GM21786 (cell line): ENCODE results near the gene NR3C1.
A peak's percentile ranks its signal among the peaks of the same experiment; 100 is the strongest.

Experiments
- ATAC-seq: cut with Tn5 transposase; IDR thresholded peaks from one replicate; pipeline ENCODE4 v1.9.1; 2021; ENCODE audit not compliant: unreplicated experiment

The NR3C1 gene

GRCh38 chr5:143426437-143426991 is 23.0 kb upstream of the NR3C1 start:
- peak; percentile 64 for ATAC-seq

DNA sequence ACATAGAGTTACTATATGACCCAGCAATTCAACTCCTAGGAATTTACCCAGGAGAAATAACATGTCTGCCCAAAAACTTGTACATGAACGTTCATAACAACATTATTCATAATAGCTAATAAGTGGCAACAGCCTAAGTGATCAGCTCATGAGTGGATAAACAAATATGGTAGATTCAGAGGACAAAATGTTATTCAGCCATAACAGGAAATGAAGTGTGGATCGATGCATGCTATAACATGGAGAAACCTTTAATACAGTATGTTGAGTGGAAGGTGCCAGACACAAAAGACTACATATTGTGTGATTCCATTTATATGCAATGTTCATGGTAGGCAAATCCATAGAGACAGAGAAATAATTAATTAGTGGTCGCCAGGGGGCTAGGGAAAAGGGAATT is 22.3 kb upstream of the NR3C1 start:
- ATAC-seq = no peak

GRCh38 chr5:143418140-143418866 is 14.8 kb upstream of the NR3C1 start:
- peak; percentile 58 for ATAC-seq

- no peak for ATAC-seq
Observed at GRCh38 chr5:143417503-143418139, 14.1 kb upstream of the NR3C1 start.

- no peak for ATAC-seq
Observed at GRCh38 chr5:143416411-143416810, 12.9 kb upstream of the NR3C1 start.

DNA sequence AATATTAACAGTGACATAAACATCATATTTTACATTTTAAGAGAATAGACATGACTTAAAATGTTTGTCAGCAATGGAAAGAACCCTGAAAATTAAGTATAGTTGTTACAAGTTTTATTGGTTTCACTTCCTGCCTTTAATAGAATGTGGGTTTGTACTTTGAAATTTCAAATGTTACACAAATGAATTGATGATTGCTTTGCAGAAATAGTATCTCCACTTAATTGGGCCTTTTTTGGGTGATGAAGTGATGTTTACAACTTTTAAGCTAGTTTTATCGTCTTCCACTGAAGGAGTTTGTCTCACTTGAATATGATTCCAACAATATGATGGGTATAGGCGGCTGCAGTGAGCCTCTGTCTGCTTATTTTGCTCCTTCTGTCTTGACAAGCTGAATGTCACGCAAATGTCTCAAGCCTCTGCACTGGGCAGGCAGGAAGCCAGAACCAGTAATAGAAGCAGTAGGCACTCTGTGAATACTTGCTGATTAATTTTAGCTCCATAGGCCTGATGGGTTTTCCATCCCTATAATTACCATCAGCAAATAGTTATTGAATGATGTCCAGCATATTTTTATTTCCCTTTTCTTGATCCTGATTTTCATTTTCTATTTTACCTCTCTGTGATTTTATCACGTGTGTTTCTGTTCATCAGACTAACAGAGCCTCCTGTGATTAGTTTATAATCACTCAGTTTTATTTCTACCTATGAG is 10.6 kb upstream of the NR3C1 start:
- peak; percentile 67 for ATAC-seq

DNA sequence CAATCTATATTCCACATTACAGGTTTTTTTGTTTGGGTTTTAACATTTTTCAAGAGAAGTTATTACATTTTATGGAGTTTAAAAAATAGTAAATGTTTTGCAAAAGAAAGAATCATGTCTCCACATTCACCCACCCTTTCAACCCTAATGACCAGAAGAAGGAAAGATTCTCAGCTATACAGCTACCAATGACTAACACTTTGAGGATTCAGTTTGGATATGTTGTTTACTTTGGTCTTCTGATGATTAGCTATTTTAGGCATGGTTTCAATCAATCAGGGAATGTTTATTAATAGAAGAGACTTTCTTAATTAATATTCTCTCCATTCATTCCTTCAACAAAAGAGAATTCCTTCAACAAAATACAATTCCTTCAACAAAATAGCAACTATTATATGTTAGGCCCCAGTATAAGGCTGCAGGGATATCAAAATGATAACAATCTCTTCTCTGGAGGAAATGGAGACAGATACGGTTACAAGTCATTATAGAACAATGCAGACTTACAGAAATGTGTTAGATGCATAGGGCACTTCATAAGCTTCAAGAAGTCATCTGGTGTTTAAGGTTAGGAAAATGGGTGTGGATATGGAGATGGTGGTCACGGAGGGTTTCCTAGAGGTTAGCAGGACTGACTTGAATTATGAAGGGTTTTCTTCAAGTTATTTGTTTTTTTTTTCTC is 9.3 kb upstream of the NR3C1 start:
- ATAC-seq = no peak

DNA sequence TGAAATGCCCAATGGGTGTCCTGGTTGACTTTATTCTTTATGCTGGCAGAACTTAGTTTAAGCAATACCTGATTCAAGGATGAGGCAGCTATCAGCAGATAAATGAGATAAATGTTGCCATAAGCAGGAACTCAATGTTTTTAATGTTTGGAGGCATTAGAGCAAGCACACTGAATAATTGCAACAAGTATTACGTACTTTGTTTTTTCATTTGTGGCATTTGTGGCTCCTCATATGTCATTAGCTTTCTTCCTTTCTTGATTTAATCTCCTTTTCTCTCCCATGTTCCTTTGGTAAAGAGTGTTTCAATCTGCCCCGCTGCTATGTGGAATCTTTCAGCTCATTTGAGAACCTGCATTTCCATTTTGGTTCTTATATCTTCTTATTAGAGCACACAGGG is 6.4 kb upstream of the NR3C1 start:
- no peak for ATAC-seq

DNA sequence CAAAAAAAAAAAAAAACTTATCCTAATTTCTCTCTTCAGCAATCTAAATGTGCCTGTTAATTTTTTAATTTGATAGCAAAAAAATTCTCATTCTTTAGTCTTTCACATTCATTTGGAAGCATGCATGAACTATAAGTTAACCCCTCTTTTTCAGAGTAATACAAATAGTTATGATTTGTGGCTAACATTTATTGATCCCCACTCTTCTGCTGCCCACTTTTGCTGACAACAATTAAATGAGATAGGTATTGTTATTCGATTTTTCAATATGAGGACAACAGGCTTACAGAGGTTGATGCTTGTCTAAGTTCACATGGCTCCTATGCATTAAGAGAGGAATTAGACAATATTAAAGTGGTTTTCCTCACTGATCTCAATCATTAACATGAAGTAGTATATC is 2.9 kb upstream of the NR3C1 start:
- no peak for ATAC-seq

GRCh38 chr5:143405849-143406098 is 2.3 kb upstream of the NR3C1 start:
- ATAC-seq = no peak

- peak; percentile 24 for ATAC-seq
Observed at GRCh38 chr5:143405063-143405848, 1.8 kb upstream of the NR3C1 start.

DNA sequence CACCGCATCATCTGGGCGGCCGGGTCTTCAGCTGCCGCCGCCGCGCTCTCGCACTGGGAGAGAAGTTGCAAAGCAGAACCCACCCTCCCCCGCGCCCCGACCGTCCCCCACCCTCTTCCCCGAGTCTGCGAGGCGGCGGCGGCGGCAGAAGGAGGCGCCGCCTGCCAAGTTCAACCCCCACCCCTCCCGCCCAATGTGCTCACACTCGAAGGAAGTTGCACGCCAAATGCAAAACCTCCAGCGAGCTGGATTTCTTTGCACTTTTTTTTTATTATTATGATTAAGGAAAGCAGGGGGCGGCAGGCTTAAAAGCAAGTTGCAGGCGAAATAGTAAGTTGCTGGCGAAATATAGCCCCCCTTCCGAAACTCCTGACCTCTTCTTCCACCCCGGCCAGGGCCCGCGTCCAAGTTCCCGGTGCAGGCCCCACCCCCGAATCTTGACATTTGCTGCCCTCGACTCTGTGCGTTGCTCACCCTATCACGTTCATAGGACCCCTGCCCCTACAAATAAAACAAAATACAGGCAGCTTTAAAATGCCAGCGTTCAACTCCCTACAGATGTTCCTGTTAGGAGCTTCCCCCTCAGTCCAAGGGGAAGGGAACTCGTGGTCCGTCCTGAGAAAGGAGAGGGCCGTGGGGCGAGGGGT is 1.1 kb upstream of the NR3C1 start:
- peak; percentile 19 for ATAC-seq

DNA sequence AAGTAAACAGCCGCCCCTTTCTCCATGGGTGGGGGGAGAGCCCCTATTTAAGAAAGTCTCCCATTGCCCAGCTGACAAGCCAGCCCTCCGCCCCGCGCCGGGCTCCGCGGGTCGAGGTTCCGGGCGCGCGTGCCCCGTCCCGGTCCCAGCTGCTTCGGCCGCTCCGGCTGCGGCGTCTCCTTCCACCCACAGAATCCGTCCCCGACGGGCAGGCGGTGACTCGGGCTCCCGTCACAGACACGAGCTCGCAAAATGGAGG is 223 bp downstream of the NR3C1 start:
- peak; percentile 5 for ATAC-seq

DNA sequence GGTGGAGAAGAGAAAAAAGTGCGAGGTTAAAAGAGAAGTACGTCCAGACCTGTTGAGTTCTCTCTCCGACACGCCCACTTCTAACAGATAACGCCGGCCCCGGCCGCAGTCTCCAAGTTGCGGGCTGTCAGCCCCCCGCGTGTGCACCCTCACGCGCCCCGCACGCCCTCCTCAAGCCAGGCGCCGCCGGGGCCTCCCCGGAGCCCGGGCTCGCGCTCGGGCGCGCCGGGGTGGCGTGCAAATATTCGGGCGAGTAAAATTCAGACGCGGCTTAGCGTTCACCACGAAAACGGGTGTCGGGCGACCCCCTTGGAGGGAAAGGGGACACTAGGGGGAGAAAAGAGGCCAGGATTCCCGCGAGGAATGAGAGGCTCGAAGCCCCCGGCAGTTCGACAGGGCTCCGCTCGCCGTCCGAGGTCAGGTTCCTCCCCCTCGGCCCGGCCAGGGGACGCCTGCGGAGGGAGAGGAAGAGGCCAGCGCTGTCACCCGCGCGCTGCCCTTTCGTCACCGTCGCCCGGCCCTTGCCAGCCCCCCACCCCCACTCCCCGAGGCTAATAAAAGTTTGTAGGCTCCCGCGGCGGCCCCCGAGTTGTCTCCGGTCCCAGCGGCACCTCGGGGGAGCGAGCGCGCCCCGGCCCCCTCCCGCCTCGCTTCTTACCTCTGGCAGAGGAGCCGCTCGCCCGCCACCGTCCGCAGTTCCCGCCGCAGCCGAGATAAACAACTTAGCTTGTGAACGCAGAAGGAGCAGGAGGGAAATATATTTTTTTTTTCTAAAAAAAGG is 743 bp downstream of the NR3C1 start:
- no peak for ATAC-seq

GRCh38 chr5:143402017-143402552 is 1.4 kb downstream of the NR3C1 start:
- no peak for ATAC-seq

- no peak for ATAC-seq
Observed at GRCh38 chr5:143401227-143402016, 2.1 kb downstream of the NR3C1 start.

- no peak for ATAC-seq
Observed at GRCh38 chr5:143400541-143401226, 2.8 kb downstream of the NR3C1 start.
